HG02970 (cell line): ENCODE measurements around the gene ANKRD29.

Source experiments
- ATAC-seq: cut with Tn5 transposase; IDR thresholded peaks from one replicate; pipeline ENCODE4 v1.9.1; 2021; ENCODE audit warnings: mild to moderate bottlenecking, moderate library complexity, moderate number of reproducible peaks; ENCODE audit not compliant: unreplicated experiment, low FRiP score

ANKRD29 gene

GRCh38 chr18:23684515-23685197, 21.9 kb upstream of the ANKRD29 start:
- no peak for ATAC-seq

- ATAC-seq: no peak
Observed at GRCh38 chr18:23683671-23684070, 21.0 kb upstream of the ANKRD29 start.

GRCh38 chr18:23683155-23683554, 20.4 kb upstream of the ANKRD29 start:
- no peak for ATAC-seq

GRCh38 chr18:23682472-23682871, 19.8 kb upstream of the ANKRD29 start:
- ATAC-seq: no peak

- ATAC-seq: no peak
Observed at GRCh38 chr18:23682045-23682444, 19.3 kb upstream of the ANKRD29 start.

- ATAC-seq: no peak
Observed at GRCh38 chr18:23675896-23676295, 13.2 kb upstream of the ANKRD29 start.

- no peak for ATAC-seq
Observed at GRCh38 chr18:23675236-23675635, 12.5 kb upstream of the ANKRD29 start.

- no peak for ATAC-seq
Observed at GRCh38 chr18:23673725-23674124, 11.0 kb upstream of the ANKRD29 start.

- ATAC-seq: no peak
Observed at GRCh38 chr18:23671564-23671963, 8.9 kb upstream of the ANKRD29 start.

- no peak for ATAC-seq
Observed at GRCh38 chr18:23669804-23670405, 7.2 kb upstream of the ANKRD29 start.

- no peak for ATAC-seq
Observed at GRCh38 chr18:23669202-23669766, 6.6 kb upstream of the ANKRD29 start.

- no peak for ATAC-seq
Observed at GRCh38 chr18:23668731-23669130, 6.0 kb upstream of the ANKRD29 start.

GRCh38 chr18:23667114-23667513, 4.4 kb upstream of the ANKRD29 start:
- ATAC-seq: no peak

- no peak for ATAC-seq
Observed at GRCh38 chr18:23664674-23665073, 2.0 kb upstream of the ANKRD29 start.

GRCh38 chr18:23661735-23662308, 889 bp downstream of the ANKRD29 start:
- no peak for ATAC-seq

- no peak for ATAC-seq
Observed at GRCh38 chr18:23658285-23658684, 4.4 kb downstream of the ANKRD29 start.

- no peak for ATAC-seq
Observed at GRCh38 chr18:23652232-23652631, 10.5 kb downstream of the ANKRD29 start.

- no peak for ATAC-seq
Observed at GRCh38 chr18:23650968-23651927, 11.5 kb downstream of the ANKRD29 start.

- no peak for ATAC-seq
Observed at GRCh38 chr18:23648940-23649607, 13.6 kb downstream of the ANKRD29 start.

GRCh38 chr18:23648456-23648855, 14.3 kb downstream of the ANKRD29 start:
- ATAC-seq: no peak
